ENCODE data around the gene DBN1. TPM values are rescaled to one million over a fixed set of nuclear protein-coding genes. Genes with fewer than 3 reads are reported as not detected.
"Not testable (repeated sequence)": the region's sequence is repeated elsewhere in the genome, so short reads cannot be mapped to it uniquely, and the experiment has no call there.

DBN1 gene
- total and polyA plus RNA-seq, 10 donors: 6.8 to 26.5 (median 17.0) TPM

GRCh38 chr5:177487144-177487543 is 13.7 kb upstream of the DBN1 start:
- Histone ChIP-seq H3K27ac (no peak overlapping the region), H3K27me3 (replicated peaks in 1 of 7) (no peaks in the 10 kb centered on the region), H3K36me3 (peaks cover 0 to 100% (median 65%) of the 10 kb centered on the region in 6 donors), H3K9me3 (no peaks in the 10 kb centered on the region), H3K4me3 (no peak overlapping the region), H3K4me1 (peaks cover 0 to 33% (median 20%) of the 10 kb centered on the region in 6 donors)
- 92 to 95% (median 94%) methylated on average over 8 of the region's 8 CpGs for WGBS, 5 donors
- intact Hi-C loops (cut with DNase I; ENCODE audit: low total_unique reads): no loop called here
- no peak for DNase-seq
- TF ChIP-seq POLR2AphosphoS5 (IDR thresholded peaks at IDR 0.05) (no peak), POLR2A (IDR thresholded peaks at IDR 0.05) (no peak), CTCF (IDR thresholded peaks at IDR 0.05 in 8 of 11, conservative IDR thresholded peaks at IDR 0.05 in 3 of 11) (no peak)

GRCh38 chr5:177486256-177486655 is 12.8 kb upstream of the DBN1 start:
- intact Hi-C loops (cut with DNase I; ENCODE audit: low total_unique reads): no loop called here
- no peak for TF ChIP-seq CTCF (IDR thresholded peaks at IDR 0.05 in 8 of 11, conservative IDR thresholded peaks at IDR 0.05 in 3 of 11)
- TF ChIP-seq POLR2AphosphoS5 (IDR thresholded peaks at IDR 0.05): no peak
- TF ChIP-seq POLR2A (IDR thresholded peaks at IDR 0.05): no peak
- WGBS, 5 donors: 92 to 98% (median 96%) methylated on average over 3 of the region's 3 CpGs
- Histone ChIP-seq H3K9me3 (no peaks in the 10 kb centered on the region), H3K4me3 (no peak overlapping the region), H3K36me3 (peaks cover 0 to 100% (median 56%) of the 10 kb centered on the region in 6 donors), H3K27me3 (replicated peaks in 1 of 7) (no peaks in the 10 kb centered on the region), H3K4me1 (peaks cover 0 to 24% (median 14%) of the 10 kb centered on the region in 6 donors), H3K27ac (no peak overlapping the region)
- DNase-seq: no peak

- H3K4me3 ChIP-seq; H3K27ac ChIP-seq; DNase-seq; intact Hi-C loops (cut with DNase I; ENCODE audit: low total_unique reads); H3K27me3 ChIP-seq (replicated peaks in 1 of 7); H3K9me3 ChIP-seq: not testable (repeated sequence)
- 88 to 100% (median 97%) methylated on average over 3 of the region's 3 CpGs for WGBS, 5 donors
- H3K4me1 ChIP-seq: peaks cover 0 to 21% (median 9%) of the 10 kb centered on the region in 6 donors
- peaks cover 0 to 98% (median 54%) of the 10 kb centered on the region in 6 donors for H3K36me3 ChIP-seq
Measured at GRCh38 chr5:177485753-177486152, 12.3 kb upstream of the DBN1 start.

- no peak overlapping the region for H3K4me3 ChIP-seq
- H3K36me3 ChIP-seq: peaks cover 0 to 90% (median 48%) of the 10 kb centered on the region in 6 donors
- no peak overlapping the region for H3K27ac ChIP-seq
- TF ChIP-seq POLR2A (IDR thresholded peaks at IDR 0.05): no peak
- no peak for TF ChIP-seq CTCF (IDR thresholded peaks at IDR 0.05 in 8 of 11, conservative IDR thresholded peaks at IDR 0.05 in 3 of 11)
- TF ChIP-seq POLR2AphosphoS5 (IDR thresholded peaks at IDR 0.05): no peak
- intact Hi-C loops (cut with DNase I; ENCODE audit: low total_unique reads): no loop called here
- DNase-seq: peak; percentile 47
- H3K9me3 ChIP-seq: no peaks in the 10 kb centered on the region
- no peaks in the 10 kb centered on the region for H3K27me3 ChIP-seq (replicated peaks in 1 of 7)
- H3K4me1 ChIP-seq: peaks cover 1 to 19% (median 11%) of the 10 kb centered on the region in 6 donors
- 71 to 83% (median 77%) methylated on average over 11 to 13 of the region's 13 CpGs for WGBS, 5 donors
Measured at GRCh38 chr5:177484902-177485549, 11.6 kb upstream of the DBN1 start.
